IPS-18a (cell line): ENCODE results near the gene LILRA2.
"Not testable (repeated sequence)": the region's sequence is repeated elsewhere in the genome, so short reads cannot be mapped to it uniquely, and the experiment has no call there.

Experiments used
- H3K27ac ChIP-seq: one replicate; pipeline ENCODE4 v1.5.1; 2013; ENCODE audit warnings: low read length
- H3K27me3 ChIP-seq: one replicate; pipeline ENCODE4 v1.6.1; 2013; ENCODE audit warnings: mild to moderate bottlenecking, low read length; ENCODE audit not compliant: control insufficient read depth, insufficient read depth
- H3K36me3 ChIP-seq: one replicate; pipeline ENCODE4 v1.6.1; 2013; ENCODE audit warnings: low read depth, low read length; ENCODE audit not compliant: control insufficient read depth
- H3K4me1 ChIP-seq: one replicate; pipeline ENCODE4 v1.6.1; 2013; ENCODE audit warnings: low read depth, low read length; ENCODE audit not compliant: control insufficient read depth
- H3K4me3 ChIP-seq: one replicate; pipeline ENCODE4 v1.5.1; 2013; ENCODE audit warnings: low read length
- H3K9ac ChIP-seq: one replicate; pipeline ENCODE4 v1.6.1; 2013; ENCODE audit warnings: mild to moderate bottlenecking, low read length, moderate library complexity
- H3K9me3 ChIP-seq: one replicate; pipeline ENCODE4 v1.6.1; 2013; ENCODE audit warnings: low read depth, low read length; ENCODE audit not compliant: control insufficient read depth

LILRA2 gene

GRCh38 chr19:54614726-54615125, 41.1 kb downstream of the LILRA2 start:
- Histone ChIP-seq H3K4me1 (no peaks in the 10 kb centered on the region), H3K9ac (no peak overlapping the region), H3K27me3 (no peaks in the 10 kb centered on the region), H3K4me3 (no peak overlapping the region), H3K9me3 (peaks cover 45% of the 10 kb centered on the region), H3K36me3 (no peaks in the 10 kb centered on the region), H3K27ac (no peak overlapping the region)

- H3K4me1 ChIP-seq, result no peaks in the 10 kb centered on the region
- H3K9me3 ChIP-seq, result peaks cover 55% of the 10 kb centered on the region
- no peak overlapping the region for H3K4me3 ChIP-seq
- H3K27me3 ChIP-seq, result no peaks in the 10 kb centered on the region
- H3K9ac ChIP-seq, result no peak overlapping the region
- H3K27ac ChIP-seq, result no peak overlapping the region
- H3K36me3 ChIP-seq, result no peaks in the 10 kb centered on the region
These were observed 42.5 kb downstream of the LILRA2 start for GRCh38 chr19:54616057-54616456.

- Histone ChIP-seq H3K27me3 (no peaks in the 10 kb centered on the region), H3K9ac (no peak overlapping the region), H3K9me3 (peaks cover 60% of the 10 kb centered on the region), H3K36me3 (no peaks in the 10 kb centered on the region), H3K4me3 (no peak overlapping the region), H3K4me1 (no peaks in the 10 kb centered on the region), H3K27ac (no peak overlapping the region)
These were observed 43.4 kb downstream of the LILRA2 start for GRCh38 chr19:54616821-54617560.

- Histone ChIP-seq H3K27me3 (no peaks in the 10 kb centered on the region), H3K27ac (no peak overlapping the region), H3K9me3 (peaks cover 52% of the 10 kb centered on the region), H3K9ac (no peak overlapping the region), H3K4me3 (no peak overlapping the region), H3K36me3 (no peaks in the 10 kb centered on the region), H3K4me1 (no peaks in the 10 kb centered on the region)
These were observed 46.9 kb downstream of the LILRA2 start for GRCh38 chr19:54620464-54620863.

- H3K27ac ChIP-seq, result no peak overlapping the region
- no peaks in the 10 kb centered on the region for H3K36me3 ChIP-seq
- no peak overlapping the region for H3K4me3 ChIP-seq
- no peaks in the 10 kb centered on the region for H3K27me3 ChIP-seq
- no peaks in the 10 kb centered on the region for H3K4me1 ChIP-seq
- peaks cover 52% of the 10 kb centered on the region for H3K9me3 ChIP-seq
- no peak overlapping the region for H3K9ac ChIP-seq
These were observed 48.8 kb downstream of the LILRA2 start for GRCh38 chr19:54622431-54622830.

GRCh38 chr19:54624234-54624633, 50.6 kb downstream of the LILRA2 start:
- H3K36me3 ChIP-seq, H3K9ac ChIP-seq, H3K4me3 ChIP-seq, H3K27ac ChIP-seq, H3K27me3 ChIP-seq, H3K4me1 ChIP-seq: not testable (repeated sequence)
- peaks cover 57% of the 10 kb centered on the region for H3K9me3 ChIP-seq

- not testable (repeated sequence) for H3K4me1 ChIP-seq, H3K4me3 ChIP-seq, H3K27ac ChIP-seq, H3K27me3 ChIP-seq, H3K36me3 ChIP-seq, H3K9ac ChIP-seq
- H3K9me3 ChIP-seq, result peaks cover 60% of the 10 kb centered on the region
These were observed 51.5 kb downstream of the LILRA2 start for GRCh38 chr19:54624934-54625730.

- H3K9ac ChIP-seq, result no peak overlapping the region
- no peaks in the 10 kb centered on the region for H3K4me1 ChIP-seq
- peaks cover 55% of the 10 kb centered on the region for H3K9me3 ChIP-seq
- no peak overlapping the region for H3K4me3 ChIP-seq
- H3K27me3 ChIP-seq, result no peaks in the 10 kb centered on the region
- H3K27ac ChIP-seq, result no peak overlapping the region
- no peaks in the 10 kb centered on the region for H3K36me3 ChIP-seq
These were observed 53.2 kb downstream of the LILRA2 start for GRCh38 chr19:54626757-54627156.

GRCh38 chr19:54627912-54628311, 54.3 kb downstream of the LILRA2 start:
- peaks cover 47% of the 10 kb centered on the region for H3K9me3 ChIP-seq

GRCh38 chr19:54630262-54630661, 56.7 kb downstream of the LILRA2 start, which contains the start of gene LILRB1:
Gene LILRB1, plus strand, starts transcription at chr19:54630484. Its CDS starts 590 bp downstream, at chr19:54631074.
- H3K36me3 ChIP-seq, H3K9ac ChIP-seq, H3K4me3 ChIP-seq, H3K4me1 ChIP-seq, H3K27me3 ChIP-seq, H3K27ac ChIP-seq: not testable (repeated sequence)
- peaks cover 47% of the 10 kb centered on the region for H3K9me3 ChIP-seq

More at GRCh38 chr19:54627912-54628311, 54.3 kb downstream of the LILRA2 start:
- H3K27me3 ChIP-seq, H3K4me1 ChIP-seq, H3K27ac ChIP-seq, H3K36me3 ChIP-seq, H3K4me3 ChIP-seq, H3K9ac ChIP-seq: not testable (repeated sequence)

- Histone ChIP-seq H3K27me3 (no peaks in the 10 kb centered on the region), H3K4me1 (no peaks in the 10 kb centered on the region), H3K9ac (no peak overlapping the region), H3K27ac (no peak overlapping the region), H3K4me3 (no peak overlapping the region), H3K36me3 (no peaks in the 10 kb centered on the region), H3K9me3 (peaks cover 44% of the 10 kb centered on the region)
These were observed 57.2 kb downstream of the LILRA2 start for GRCh38 chr19:54630782-54631181.
